ENCODE results near the gene FRYL. TPM values are rescaled to one million over a fixed set of nuclear protein-coding genes. Genes with fewer than 3 reads are reported as not detected.
A peak's percentile ranks its signal among the peaks of the same experiment; 100 is the strongest.

The FRYL gene
- total and polyA plus RNA-seq, 2 experiments from 2014 or later = 15.7 to 82.3 TPM

DNA sequence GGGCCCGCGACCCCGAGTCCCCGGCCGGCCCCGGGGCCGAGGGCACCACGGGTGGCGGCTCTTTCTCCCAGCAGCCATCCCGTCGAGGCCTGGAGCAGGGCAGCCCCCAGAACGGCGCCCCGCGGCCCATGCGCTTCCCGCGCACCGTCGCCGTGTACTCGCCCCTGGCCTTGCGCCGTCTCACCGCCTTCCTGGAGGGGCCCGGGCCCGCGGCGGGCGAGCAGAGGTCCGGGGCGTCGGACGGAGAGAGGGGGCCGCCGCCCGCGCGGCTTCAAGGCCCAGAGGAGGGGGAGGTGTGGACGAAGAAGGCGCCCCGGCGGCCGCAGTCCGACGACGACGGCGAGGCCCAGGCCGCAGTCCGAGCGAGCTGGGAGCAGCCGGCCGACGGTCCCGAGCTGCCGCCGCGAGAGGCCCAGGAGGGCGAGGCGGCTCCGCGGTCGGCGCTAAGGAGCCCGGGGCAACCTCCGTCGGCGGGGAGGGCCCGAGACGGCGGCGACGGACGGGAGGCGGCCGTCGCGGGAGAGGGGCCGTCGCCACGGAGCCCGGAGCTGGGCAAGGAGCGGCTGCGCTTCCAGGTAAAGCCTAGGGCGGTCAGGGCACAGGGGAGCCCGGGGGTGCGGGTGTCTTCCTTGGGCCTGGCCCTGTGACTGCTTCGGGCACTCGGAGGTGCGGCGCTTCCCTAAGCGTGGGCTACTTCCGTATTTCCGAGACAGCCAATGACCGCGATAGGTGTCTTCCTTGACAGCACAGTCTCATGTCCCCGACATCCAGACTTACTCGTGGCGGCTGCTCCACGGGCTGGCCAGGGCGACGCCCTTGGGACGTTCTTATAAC lies 289.2 kb downstream of the FRYL start:
- Histone ChIP-seq H2AFZ (peak overlapping the region; percentile 49), H3K4me3 (no peak overlapping the region), H3K36me3 (replicated peaks; ENCODE audit: insufficient read depth, low read depth) (no peaks in the 10 kb centered on the region), H3K9me3 (ENCODE audit: low read depth) (no peaks in the 10 kb centered on the region), H3K4me2 (peak overlapping the region; percentile 84), H4K20me1 (ENCODE audit: insufficient read depth, poor library complexity, severe bottlenecking) (no peaks in the 10 kb centered on the region), H3K27ac (no peak overlapping the region), H3K4me1 (ENCODE audit: insufficient read depth) (no peaks in the 10 kb centered on the region), H3K27me3 (peaks cover 68% of the 10 kb centered on the region), H3K79me2 (no peaks in the 10 kb centered on the region), H3K9me2 (replicated peaks; ENCODE audit: insufficient read depth) (no peaks in the 10 kb centered on the region)
- no peak for TF ChIP-seq CTCF (IDR thresholded peaks at IDR 0.05; ENCODE audit: poor library complexity)
- peak; percentile 55 for TF ChIP-seq EZH2 (IDR thresholded peaks at IDR 0.05; ENCODE audit: borderline replicate concordance)
- peak; percentile 30 for TF ChIP-seq EZH2phosphoT487 (IDR thresholded peaks at IDR 0.05; ENCODE audit: low read depth, severe bottlenecking, unreplicated experiment)
- WGBS (ENCODE audit: low lambda C conversion rate, missing lambda C conversion rate) = 30% methylated on average over 59 of the region's 104 CpGs
- peak; percentile 8 for DNase-seq (ENCODE audit: low spot score)

- Histone ChIP-seq H3K4me1 (ENCODE audit: insufficient read depth) (no peaks in the 10 kb centered on the region), H4K20me1 (ENCODE audit: insufficient read depth, poor library complexity, severe bottlenecking) (no peaks in the 10 kb centered on the region), H3K27me3 (peaks cover 75% of the 10 kb centered on the region), H3K4me3 (peak within 1 kb of the TSS; percentile 13), H3K79me2 (no peaks in the 10 kb centered on the region), H3K4me2 (peak within 1 kb of the TSS; percentile 84), H3K9me2 (replicated peaks; ENCODE audit: insufficient read depth) (no peaks in the 10 kb centered on the region), H3K27ac (no peak within 1 kb of the TSS), H3K9me3 (ENCODE audit: low read depth) (no peaks in the 10 kb centered on the region), H3K36me3 (replicated peaks; ENCODE audit: insufficient read depth, low read depth) (no peaks in the 10 kb centered on the region), H2AFZ (peak within 1 kb of the TSS; percentile 49)
- WGBS (ENCODE audit: low lambda C conversion rate, missing lambda C conversion rate) = 3% methylated on average over 47 of the region's 80 CpGs
- DNase-seq (ENCODE audit: low spot score) = peak; percentile 19
- TF ChIP-seq EZH2 (IDR thresholded peaks at IDR 0.05; ENCODE audit: borderline replicate concordance) = peak; percentile 92
- peak; percentile 33 for TF ChIP-seq EZH2phosphoT487 (IDR thresholded peaks at IDR 0.05; ENCODE audit: low read depth, severe bottlenecking, unreplicated experiment)
- TF ChIP-seq CTCF (IDR thresholded peaks at IDR 0.05; ENCODE audit: poor library complexity) = no peak
These were observed 289.9 kb downstream of the FRYL start, which contains the start of gene ZAR1 for GRCh38 chr4:48490012-48490679. TSS of gene ZAR1 (plus strand) at chr4:48490252. CDS start at chr4:48490292, 40 bp downstream.

- H3K9me2 ChIP-seq (replicated peaks; ENCODE audit: insufficient read depth) = no peaks in the 10 kb centered on the region
- no peaks in the 10 kb centered on the region for H3K36me3 ChIP-seq (replicated peaks; ENCODE audit: insufficient read depth, low read depth)
- H3K4me3 ChIP-seq = peak overlapping the region; percentile 13
- peak overlapping the region; percentile 84 for H3K4me2 ChIP-seq
- peaks cover 80% of the 10 kb centered on the region for H3K27me3 ChIP-seq
- TF ChIP-seq CTCF (IDR thresholded peaks at IDR 0.05; ENCODE audit: poor library complexity) (no peak), EZH2 (IDR thresholded peaks at IDR 0.05; ENCODE audit: borderline replicate concordance) (no peak), EZH2phosphoT487 (IDR thresholded peaks at IDR 0.05; ENCODE audit: low read depth, severe bottlenecking, unreplicated experiment) (no peak)
- peak overlapping the region; percentile 49 for H2AFZ ChIP-seq
- H3K79me2 ChIP-seq = no peaks in the 10 kb centered on the region
- DNase-seq (ENCODE audit: low spot score) = no peak
- WGBS (ENCODE audit: low lambda C conversion rate, missing lambda C conversion rate) = 20% methylated on average over 14 of the region's 14 CpGs
- no peaks in the 10 kb centered on the region for H3K9me3 ChIP-seq (ENCODE audit: low read depth)
- no peak overlapping the region for H3K27ac ChIP-seq
- no peaks in the 10 kb centered on the region for H3K4me1 ChIP-seq (ENCODE audit: insufficient read depth)
- no peaks in the 10 kb centered on the region for H4K20me1 ChIP-seq (ENCODE audit: insufficient read depth, poor library complexity, severe bottlenecking)
These were observed 290.4 kb downstream of the FRYL start for GRCh38 chr4:48489683-48490011.

Measured in hepatocyte (in vitro differentiated cells).